Kidney (tissue), 14 donors: ENCODE results near the gene PODN. TPM values are rescaled to one million over a fixed set of nuclear protein-coding genes. Genes with fewer than 3 reads are reported as not detected.

Experiments used
- DNase-seq, 5 donors: peaks; one replicate each; pipeline ENCODE4 v3.0.0-alpha.2; 2013 to 2020
- FAIRE-seq: peaks from 2 replicates; lab custom pipeline; 2012; peaks lifted over from hg19 to GRCh38; lab: Jason Lieb, UNC
- H3K27ac ChIP-seq, 2 donors: one replicate each; pipeline ENCODE4 v1.7.0; 2013; ENCODE audit warnings: low read depth in 2 of 2, low read length in 2 of 2, inconsistent platforms in 1 of 2
- H3K27me3 ChIP-seq: one replicate; pipeline ENCODE4 v1.7.1; 2013; ENCODE audit warnings: low read length, inconsistent platforms; ENCODE audit not compliant: control insufficient read depth, insufficient read depth
- H3K36me3 ChIP-seq, 3 donors: one replicate each; pipeline versions ENCODE4 v1.7.0 to v1.7.1; 2013; ENCODE audit warnings: low read length in 3 of 3, control low read depth in 1 of 3, inconsistent platforms in 1 of 3; ENCODE audit not compliant: insufficient read depth in 3 of 3, control insufficient read depth in 2 of 3
- H3K4me1 ChIP-seq, 3 donors: one replicate each; pipeline versions ENCODE4 v1.7.0 to v1.7.1; 2013; ENCODE audit warnings: low read length in 3 of 3, inconsistent platforms in 1 of 3, low read depth in 1 of 3; ENCODE audit not compliant: control insufficient read depth in 2 of 3, insufficient read depth in 2 of 3
- H3K4me3 ChIP-seq, 3 donors: one replicate each; pipeline versions ENCODE4 v1.7.0 to v1.8.1; 2013; ENCODE audit warnings: low read length in 3 of 3, control low read depth in 1 of 3, inconsistent platforms in 1 of 3
- H3K9ac ChIP-seq, 3 donors: one replicate each; pipeline versions ENCODE4 v1.7.0 to v1.7.1; 2013; ENCODE audit warnings: low read length in 3 of 3, control low read depth in 1 of 3, inconsistent platforms in 1 of 3
- H3K9me3 ChIP-seq, 3 donors: one replicate each; pipeline versions ENCODE4 v1.7.0 to v1.7.1; 2013; ENCODE audit warnings: low read length in 3 of 3, control low read depth in 1 of 3, inconsistent platforms in 1 of 3; ENCODE audit not compliant: control insufficient read depth in 2 of 3, insufficient read depth in 1 of 3
- intact Hi-C: fragments of 100-400 bp; cut with DNase I; formaldehyde crosslinking; loops from one replicate; pipeline ENCODE4 v1.11.1; 2022
- polyA plus RNA-seq: library from polyadenylated mRNA; stranded (reverse); fragments of 350-450 nt; fragmentation: Illumina TruSeq; extraction: RNeasy Lipid Tissue Mini Kit (QIAGEN cat#74804); gene quantifications from one replicate; pipeline ENCODE4 v1.2.3, GENCODE V29; 2014; ENCODE audit warnings: low read depth, low replicate concordance; ENCODE audit not compliant: insufficient read depth
- total RNA-seq: library from RNA; stranded (reverse); fragmentation: NEBNext Ultra II Directional; extraction: Animal tissue kit (Norgen Biotek cat#: 25700); gene quantifications from one replicate; pipeline ENCODE4 v1.2.1, GENCODE V29; 2021
- TF ChIP-seq, protein P1 (sequence below): IDR thresholded peaks from 3 replicates; pipeline ENCODE4 v1.5.1; 2012; ENCODE audit warnings: mild to moderate bottlenecking, moderate library complexity, borderline replicate concordance; ENCODE audit not compliant: insufficient read depth; ENCODE audit errors: extremely low read depth
- donor health status: control.
- donor health status: control.
- donor health status: control.
- donor health status: control.
- donor health status: control.
- donor health status: DM: yes; HTN: yes; CAD: no.
- donor health status: Normal renal cell carcinoma (clear cell type).

PODN gene
- total and polyA plus RNA-seq, 2 donors from 2014 or later, result 1.4 to 8.1 TPM

DNA sequence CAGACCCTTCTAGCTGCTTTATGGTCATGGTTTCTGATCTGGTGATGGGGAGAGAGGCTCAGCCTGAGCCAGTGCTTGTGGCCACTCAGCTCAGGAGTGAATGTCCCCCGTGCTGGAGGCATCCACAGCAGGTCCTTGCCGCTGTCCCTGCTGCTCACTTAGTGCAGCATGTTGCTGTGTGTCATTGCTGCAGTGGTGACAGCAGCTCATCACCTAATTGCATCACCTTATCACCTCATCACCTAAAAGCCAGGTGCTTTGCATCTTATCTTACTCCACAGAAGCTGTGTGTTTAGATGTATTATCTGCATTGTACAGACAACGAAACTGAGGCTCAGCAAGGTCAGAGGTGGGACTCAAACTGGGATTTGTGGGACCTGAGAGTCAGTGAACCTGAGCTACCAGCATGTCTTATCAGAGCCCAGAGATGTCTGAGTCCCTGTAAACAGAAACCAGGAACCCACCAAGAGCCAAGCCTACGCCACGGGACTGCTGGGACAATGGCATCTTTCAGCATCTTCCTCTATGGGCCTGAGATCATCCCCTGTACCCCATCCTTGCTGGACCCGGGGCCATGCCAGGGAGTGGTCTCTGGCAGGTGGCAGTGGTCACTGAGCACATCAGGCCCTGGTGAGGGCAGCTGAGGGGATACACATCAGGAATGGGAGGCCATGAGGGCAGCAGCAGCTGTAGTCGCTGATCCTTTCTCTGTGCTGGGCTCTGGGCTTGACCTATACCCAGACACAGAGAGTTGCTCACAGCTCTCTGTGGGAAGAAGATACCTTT is 6.5 kb downstream of the PODN start:
- TF ChIP-seq, protein P1, sequence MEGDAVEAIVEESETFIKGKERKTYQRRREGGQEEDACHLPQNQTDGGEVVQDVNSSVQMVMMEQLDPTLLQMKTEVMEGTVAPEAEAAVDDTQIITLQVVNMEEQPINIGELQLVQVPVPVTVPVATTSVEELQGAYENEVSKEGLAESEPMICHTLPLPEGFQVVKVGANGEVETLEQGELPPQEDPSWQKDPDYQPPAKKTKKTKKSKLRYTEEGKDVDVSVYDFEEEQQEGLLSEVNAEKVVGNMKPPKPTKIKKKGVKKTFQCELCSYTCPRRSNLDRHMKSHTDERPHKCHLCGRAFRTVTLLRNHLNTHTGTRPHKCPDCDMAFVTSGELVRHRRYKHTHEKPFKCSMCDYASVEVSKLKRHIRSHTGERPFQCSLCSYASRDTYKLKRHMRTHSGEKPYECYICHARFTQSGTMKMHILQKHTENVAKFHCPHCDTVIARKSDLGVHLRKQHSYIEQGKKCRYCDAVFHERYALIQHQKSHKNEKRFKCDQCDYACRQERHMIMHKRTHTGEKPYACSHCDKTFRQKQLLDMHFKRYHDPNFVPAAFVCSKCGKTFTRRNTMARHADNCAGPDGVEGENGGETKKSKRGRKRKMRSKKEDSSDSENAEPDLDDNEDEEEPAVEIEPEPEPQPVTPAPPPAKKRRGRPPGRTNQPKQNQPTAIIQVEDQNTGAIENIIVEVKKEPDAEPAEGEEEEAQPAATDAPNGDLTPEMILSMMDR, result no peak
- Histone ChIP-seq H3K27ac (no peak overlapping the region), H3K27me3 (no peaks in the 10 kb centered on the region), H3K4me3 (no peak overlapping the region), H3K9ac (no peak overlapping the region), H3K4me1 (no peaks in the 10 kb centered on the region), H3K36me3 (no peaks in the 10 kb centered on the region), H3K9me3 (no peaks in the 10 kb centered on the region)
- DNase-seq, result peak in 1 of 5 donors; percentile 39
- no peak for FAIRE-seq
- intact Hi-C loops, result no loop called here

DNA sequence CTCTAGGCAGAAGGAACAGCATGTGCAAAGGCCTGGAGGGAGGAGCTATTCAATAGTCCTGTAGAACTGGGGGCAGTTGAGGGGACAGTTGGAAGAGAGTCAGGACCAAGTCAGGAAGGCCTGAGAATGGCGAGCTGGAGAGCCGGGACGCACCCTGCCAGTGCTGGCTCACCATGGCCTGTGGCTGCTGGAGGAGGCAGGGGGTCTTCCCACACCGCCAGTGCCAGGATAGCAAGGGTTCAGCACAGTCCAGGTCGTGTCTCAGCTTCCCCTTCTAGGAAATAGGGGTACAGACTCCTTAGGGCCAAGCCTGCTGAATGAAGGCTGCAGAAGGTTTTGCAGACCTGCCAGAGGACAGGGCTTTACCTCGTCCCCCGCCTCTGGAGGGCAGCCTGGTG is 7.3 kb downstream of the PODN start:
- TF ChIP-seq, protein P1, result no peak
- intact Hi-C loops, result no loop called here
- no peaks in the 10 kb centered on the region for H3K36me3 ChIP-seq
- FAIRE-seq (no peak), DNase-seq (peak in 1 of 5 donors; percentile 50)
- no peaks in the 10 kb centered on the region for H3K9me3 ChIP-seq
- no peaks in the 10 kb centered on the region for H3K27me3 ChIP-seq
- H3K27ac ChIP-seq, result no peak overlapping the region
- H3K4me3 ChIP-seq, result no peak overlapping the region
- no peaks in the 10 kb centered on the region for H3K4me1 ChIP-seq
- no peak overlapping the region for H3K9ac ChIP-seq

DNA sequence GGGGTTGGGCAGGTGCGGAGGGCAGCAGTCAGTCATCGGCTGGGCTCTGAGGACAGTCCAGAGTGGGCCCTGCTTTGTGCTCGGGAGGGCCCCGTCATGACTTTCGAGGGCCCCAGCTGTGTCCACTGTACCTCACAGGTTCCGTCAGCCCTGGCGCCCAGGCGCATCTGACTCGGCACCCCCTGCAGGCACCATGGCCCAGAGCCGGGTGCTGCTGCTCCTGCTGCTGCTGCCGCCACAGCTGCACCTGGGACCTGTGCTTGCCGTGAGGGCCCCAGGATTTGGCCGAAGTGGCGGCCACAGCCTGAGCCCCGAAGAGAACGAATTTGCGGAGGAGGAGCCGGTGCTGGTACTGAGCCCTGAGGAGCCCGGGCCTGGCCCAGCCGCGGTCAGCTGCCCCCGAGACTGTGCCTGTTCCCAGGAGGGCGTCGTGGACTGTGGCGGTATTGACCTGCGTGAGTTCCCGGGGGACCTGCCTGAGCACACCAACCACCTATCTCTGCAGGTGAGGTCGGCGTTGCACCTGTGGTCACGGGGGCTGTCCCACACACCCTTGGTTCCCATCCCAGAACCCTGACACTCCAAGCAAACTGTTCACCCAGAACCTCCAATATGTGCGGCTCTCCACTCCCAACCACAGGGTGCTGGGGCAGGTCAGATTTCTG is 7.8 kb downstream of the PODN start:
- no peaks in the 10 kb centered on the region for H3K36me3 ChIP-seq
- intact Hi-C loops, result no loop called here
- FAIRE-seq (no peak), DNase-seq (peak in 2 of 5 donors; percentile 7 to 76)
- H3K9ac ChIP-seq, result no peak overlapping the region
- no peak overlapping the region for H3K4me3 ChIP-seq
- H3K27ac ChIP-seq, result no peak overlapping the region
- TF ChIP-seq, protein P1, result no peak
- H3K4me1 ChIP-seq, result no peaks in the 10 kb centered on the region
- no peaks in the 10 kb centered on the region for H3K9me3 ChIP-seq
- no peaks in the 10 kb centered on the region for H3K27me3 ChIP-seq
